ENCODE results near the gene TLR1.

- TF ChIP-seq, protein P1, sequence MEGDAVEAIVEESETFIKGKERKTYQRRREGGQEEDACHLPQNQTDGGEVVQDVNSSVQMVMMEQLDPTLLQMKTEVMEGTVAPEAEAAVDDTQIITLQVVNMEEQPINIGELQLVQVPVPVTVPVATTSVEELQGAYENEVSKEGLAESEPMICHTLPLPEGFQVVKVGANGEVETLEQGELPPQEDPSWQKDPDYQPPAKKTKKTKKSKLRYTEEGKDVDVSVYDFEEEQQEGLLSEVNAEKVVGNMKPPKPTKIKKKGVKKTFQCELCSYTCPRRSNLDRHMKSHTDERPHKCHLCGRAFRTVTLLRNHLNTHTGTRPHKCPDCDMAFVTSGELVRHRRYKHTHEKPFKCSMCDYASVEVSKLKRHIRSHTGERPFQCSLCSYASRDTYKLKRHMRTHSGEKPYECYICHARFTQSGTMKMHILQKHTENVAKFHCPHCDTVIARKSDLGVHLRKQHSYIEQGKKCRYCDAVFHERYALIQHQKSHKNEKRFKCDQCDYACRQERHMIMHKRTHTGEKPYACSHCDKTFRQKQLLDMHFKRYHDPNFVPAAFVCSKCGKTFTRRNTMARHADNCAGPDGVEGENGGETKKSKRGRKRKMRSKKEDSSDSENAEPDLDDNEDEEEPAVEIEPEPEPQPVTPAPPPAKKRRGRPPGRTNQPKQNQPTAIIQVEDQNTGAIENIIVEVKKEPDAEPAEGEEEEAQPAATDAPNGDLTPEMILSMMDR (IDR thresholded peaks at IDR 0.05; ENCODE audit: low read depth, low read length, poor library complexity, severe bottlenecking) = no peak
- TF ChIP-seq EZH2phosphoT487 (IDR thresholded peaks at IDR 0.05; ENCODE audit: borderline replicate concordance, low read length) = no peak
These were observed 9.5 kb downstream of the TLR1 start for GRCh38 chr4:38795087-38795486.
